Stimulated activated naive B cell treated with anti-CD40 and anti-IgM and Interleukin-4, amounts not matched to agents 10 μg/mL and 1 μg/mL and 100 μg/mL, for 72 hours (primary cell): ENCODE data around the gene GAPDH.
"Not testable (repeated sequence)": the region's sequence is repeated elsewhere in the genome, so short reads cannot be mapped to it uniquely, and the experiment has no call there.

Source experiments
- ATAC-seq, 2 donors: fragments of 150-1000 bp; cut with Tn5 transposase; replicated peaks; 2 replicates each; pipeline ENCODE4 v1.10.0; 2021; ENCODE audit warnings: moderate library complexity in 1 of 2
- DNase-seq: peaks from one replicate; pipeline ENCODE4 v3.0.0; 2021
- H3K27ac Mint-ChIP-seq: one replicate; pipeline ENCODE4 v1.8.0; 2022; ENCODE audit warnings: mild to moderate bottlenecking, mixed read lengths
- H3K27me3 Mint-ChIP-seq, 2 donors: one replicate each; pipeline ENCODE4 v1.8.0; 2022; ENCODE audit warnings: mixed read lengths in 2 of 2
- H3K36me3 Mint-ChIP-seq, 2 donors: one replicate each; pipeline ENCODE4 v1.8.0; 2022; ENCODE audit warnings: mixed read lengths in 2 of 2, mild to moderate bottlenecking in 1 of 2
- H3K4me1 Mint-ChIP-seq, 2 donors: one replicate each; pipeline ENCODE4 v1.8.0; 2022; ENCODE audit warnings: mixed read lengths in 2 of 2, mild to moderate bottlenecking in 1 of 2
- H3K4me3 Mint-ChIP-seq, 2 donors: one replicate each; pipeline ENCODE4 v1.8.0; 2022; ENCODE audit warnings: mild to moderate bottlenecking in 2 of 2, mixed read lengths in 2 of 2, moderate library complexity in 1 of 2
- H3K9me3 Mint-ChIP-seq, 2 donors: one replicate each; pipeline ENCODE4 v1.8.0; 2022; ENCODE audit warnings: mixed read lengths in 2 of 2, mild to moderate bottlenecking in 1 of 2

Gene GAPDH

GRCh38 chr12:6534945-6535696, 804 bp downstream of the GAPDH start:
- Mint-ChIP-seq H3K27ac (peak overlapping the region; percentile 99), H3K4me3 (peak overlapping the region; percentile 91 to 93), H3K36me3 (peaks cover 58 to 75% of the 10 kb centered on the region in 2 donors), H3K9me3 (no peaks in the 10 kb centered on the region), H3K4me1 (peaks cover 38 to 65% of the 10 kb centered on the region in 2 donors), H3K27me3 (no peaks in the 10 kb centered on the region)
- peak; percentile 4 for ATAC-seq
- peak; percentile 50 for DNase-seq

GRCh38 chr12:6535697-6535946, 1.3 kb downstream of the GAPDH start:
- H3K27ac Mint-ChIP-seq, result peak overlapping the region; percentile 99
- ATAC-seq (no peak), DNase-seq (no peak)
- H3K9me3 Mint-ChIP-seq, result no peaks in the 10 kb centered on the region
- H3K27me3 Mint-ChIP-seq, result no peaks in the 10 kb centered on the region
- H3K36me3 Mint-ChIP-seq, result peaks cover 58 to 73% of the 10 kb centered on the region in 2 donors
- H3K4me3 Mint-ChIP-seq, result peak overlapping the region; percentile 91 to 93
- peaks cover 43 to 70% of the 10 kb centered on the region in 2 donors for H3K4me1 Mint-ChIP-seq

GRCh38 chr12:6535960-6536847, 1.9 kb downstream of the GAPDH start:
- H3K4me3 Mint-ChIP-seq, result peak overlapping the region; percentile 91 to 93
- no peaks in the 10 kb centered on the region for H3K27me3 Mint-ChIP-seq
- DNase-seq, result no peak
- no peaks in the 10 kb centered on the region for H3K9me3 Mint-ChIP-seq
- peaks cover 45 to 76% of the 10 kb centered on the region in 2 donors for H3K4me1 Mint-ChIP-seq
- H3K36me3 Mint-ChIP-seq, result peaks cover 52 to 67% of the 10 kb centered on the region in 2 donors
- peak overlapping the region; percentile 99 for H3K27ac Mint-ChIP-seq
- no peak for ATAC-seq

GRCh38 chr12:6536894-6537579, 2.7 kb downstream of the GAPDH start:
- DNase-seq (no peak), ATAC-seq (no peak)
- H3K9me3 Mint-ChIP-seq, result no peaks in the 10 kb centered on the region
- H3K36me3 Mint-ChIP-seq, result peaks cover 50 to 63% of the 10 kb centered on the region in 2 donors
- peak overlapping the region; percentile 91 to 93 for H3K4me3 Mint-ChIP-seq
- peaks cover 42 to 78% of the 10 kb centered on the region in 2 donors for H3K4me1 Mint-ChIP-seq
- no peaks in the 10 kb centered on the region for H3K27me3 Mint-ChIP-seq
- peak overlapping the region; percentile 92 for H3K27ac Mint-ChIP-seq

GRCh38 chr12:6537580-6538419, 3.5 kb downstream of the GAPDH start:
- H3K27me3 Mint-ChIP-seq, ATAC-seq, H3K9me3 Mint-ChIP-seq: not testable (repeated sequence)
- Mint-ChIP-seq H3K36me3 (peaks cover 54 to 61% of the 10 kb centered on the region in 2 donors), H3K4me3 (peak overlapping the region; percentile 8 to 67), H3K4me1 (peaks cover 34 to 70% of the 10 kb centered on the region in 2 donors), H3K27ac (peak overlapping the region; percentile 93)
- peak; percentile 60 for DNase-seq

GRCh38 chr12:6538420-6539313, 4.3 kb downstream of the GAPDH start:
- Mint-ChIP-seq H3K27ac (peak overlapping the region; percentile 93), H3K4me3 (peak overlapping the region in 1 of 2 donors; percentile 8), H3K4me1 (peaks cover 32 to 63% of the 10 kb centered on the region in 2 donors), H3K9me3 (no peaks in the 10 kb centered on the region), H3K36me3 (peaks cover 51 to 61% of the 10 kb centered on the region in 2 donors), H3K27me3 (no peaks in the 10 kb centered on the region)
- DNase-seq, result no peak
- no peak for ATAC-seq

GRCh38 chr12:6539314-6539682, 5.0 kb downstream of the GAPDH start:
- peaks cover 51 to 59% of the 10 kb centered on the region in 2 donors for H3K36me3 Mint-ChIP-seq

GRCh38 chr12:6539707-6540134, 5.4 kb downstream of the GAPDH start:
- peaks cover 50 to 59% of the 10 kb centered on the region in 2 donors for H3K36me3 Mint-ChIP-seq
- H3K9me3 Mint-ChIP-seq, result no peaks in the 10 kb centered on the region
- H3K27me3 Mint-ChIP-seq, result no peaks in the 10 kb centered on the region
- no peak overlapping the region for H3K27ac Mint-ChIP-seq
- DNase-seq, result no peak
- ATAC-seq, result no peak
- peaks cover 30 to 63% of the 10 kb centered on the region in 2 donors for H3K4me1 Mint-ChIP-seq
- H3K4me3 Mint-ChIP-seq, result peak overlapping the region in 1 of 2 donors; percentile 68

More at GRCh38 chr12:6539314-6539682, 5.0 kb downstream of the GAPDH start:
- Mint-ChIP-seq H3K4me3 (no peak overlapping the region), H3K9me3 (no peaks in the 10 kb centered on the region), H3K27me3 (no peaks in the 10 kb centered on the region), H3K4me1 (peaks cover 30 to 63% of the 10 kb centered on the region in 2 donors), H3K27ac (peak overlapping the region; percentile 14)
- DNase-seq (no peak), ATAC-seq (peak in 1 of 2 donors; percentile 1)

- Mint-ChIP-seq H3K36me3 (peaks cover 45 to 54% of the 10 kb centered on the region in 2 donors), H3K4me1 (peaks cover 30 to 62% of the 10 kb centered on the region in 2 donors), H3K27me3 (no peaks in the 10 kb centered on the region), H3K9me3 (no peaks in the 10 kb centered on the region), H3K27ac (peak overlapping the region; percentile 63), H3K4me3 (peak overlapping the region; percentile 68 to 82)
- peak; percentile 38 to 48 for ATAC-seq
- DNase-seq, result no peak
Measured at GRCh38 chr12:6540181-6540877, 6.0 kb downstream of the GAPDH start.

- no peak for ATAC-seq
- no peak overlapping the region for H3K27ac Mint-ChIP-seq
Measured at GRCh38 chr12:6541371-6542165, 7.3 kb downstream of the GAPDH start.

GRCh38 chr12:6542209-6543009, 8.1 kb downstream of the GAPDH start:
- no peak for DNase-seq
- H3K27ac Mint-ChIP-seq, result no peak overlapping the region
- no peaks in the 10 kb centered on the region for H3K9me3 Mint-ChIP-seq
- no peak for ATAC-seq
- H3K4me1 Mint-ChIP-seq, result peaks cover 21 to 41% of the 10 kb centered on the region in 2 donors
- H3K27me3 Mint-ChIP-seq, result no peaks in the 10 kb centered on the region
- no peak overlapping the region for H3K4me3 Mint-ChIP-seq
- peaks cover 51 to 54% of the 10 kb centered on the region in 2 donors for H3K36me3 Mint-ChIP-seq

More at GRCh38 chr12:6541371-6542165, 7.3 kb downstream of the GAPDH start:
- DNase-seq, result no peak
- H3K9me3 Mint-ChIP-seq, result no peaks in the 10 kb centered on the region
- H3K27me3 Mint-ChIP-seq, result no peaks in the 10 kb centered on the region
- peaks cover 45 to 54% of the 10 kb centered on the region in 2 donors for H3K36me3 Mint-ChIP-seq
- H3K4me3 Mint-ChIP-seq, result no peak overlapping the region
- H3K4me1 Mint-ChIP-seq, result peaks cover 25 to 50% of the 10 kb centered on the region in 2 donors
